HepG2 (cell line): Measurements from ENCODE around the gene ADAMTS15. TPM values are rescaled to one million over a fixed set of nuclear protein-coding genes. Genes with fewer than 3 reads are reported as not detected.

Experiments used
- ATAC-seq: fragments of 200-7000 bp; cut with Tn5 transposase; 3 replicates; pipeline ENCODE4 v1.9.1; 2020; ENCODE audit warnings: mild to moderate bottlenecking, moderate library complexity
- BruUV-seq: library from RNA; stranded (reverse); fragments of 400-500 nt; replicated peaks from 2 replicates; lab custom pipeline; 2021; lab: Mats Ljungman, UMichigan
- CTCF ChIA-PET: fragments of 300-600 bp; formaldehyde crosslinking; extraction: SDS; loops from one replicate; lab custom pipeline; 2021; ENCODE audit warnings: low total read pairs, inconsistent platforms, low intra/inter-chr PET ratio; lab: Yijun Ruan, JAX
- POLR2A ChIA-PET: fragments of 350-600 bp; sonication (Branson Sonifier 250); formaldehyde crosslinking; loops from one replicate; lab custom pipeline; 2020; ENCODE audit warnings: antibody characterized with exemption, inconsistent platforms; lab: Yijun Ruan, JAX
- DNase-seq: peaks from one replicate; pipeline ENCODE4 v3.0.0-alpha.2; 2015; ENCODE audit warnings: low spot score
- FAIRE-seq: peaks from 3 replicates; lab custom pipeline; 2011; peaks lifted over from hg19 to GRCh38; lab: Jason Lieb, UNC
- H2AFZ ChIP-seq: one replicate; pipeline ENCODE4 v1.6.1; 2011; ENCODE audit warnings: low read length, inconsistent platforms
- H3K27ac ChIP-seq: fragments of 300-600 bp; 3 replicates; pipeline ENCODE4 v1.8.0; 2011; ENCODE audit warnings: mixed run types, mild to moderate bottlenecking, mixed read lengths, low read length, inconsistent platforms; ENCODE audit not compliant: insufficient read depth; ENCODE audit errors: extremely low read length
- H3K27me3 ChIP-seq, 2 experiments: fragments of 200-600 bp in 1 of 2; 2 replicates in 1 of 2; 3 replicates in 1 of 2; pipeline versions ENCODE4 v1.6.0 to v1.8.0; 2011; ENCODE audit warnings: low read length in 2 of 2, mild to moderate bottlenecking in 2 of 2, moderate library complexity in 2 of 2, inconsistent platforms in 1 of 2; ENCODE audit not compliant: insufficient read depth in 2 of 2, control insufficient read depth in 1 of 2
- H3K36me3 ChIP-seq, 2 experiments: fragments of 200-600 bp in 1 of 2; replicated peaks in 1 of 2; 2 replicates in 1 of 2; 3 replicates in 1 of 2; pipeline versions ENCODE4 v1.5.1 to v1.8.0; 2011; ENCODE audit warnings: low read length in 2 of 2, inconsistent platforms in 1 of 2; ENCODE audit not compliant: insufficient read depth in 2 of 2, control insufficient read depth in 1 of 2
- H3K4me1 ChIP-seq: 2 replicates; pipeline ENCODE4 v1.5.1; 2012; ENCODE audit warnings: low read length, inconsistent platforms; ENCODE audit not compliant: insufficient read depth
- H3K4me2 ChIP-seq: 2 replicates; pipeline ENCODE4 v1.6.0; 2011; ENCODE audit warnings: low read depth, low read length, inconsistent platforms
- H3K4me3 ChIP-seq, 3 experiments: fragments of 200-600 bp in 1 of 3; sonication (generic), shearing (Covaris generic) in 1 of 3; replicated peaks in 1 of 3; 2 replicates each; pipeline ENCODE4 v1.5.1; 2011 to 2016; ENCODE audit warnings: low read length in 3 of 3, inconsistent platforms in 2 of 3, low read depth in 2 of 3, mild to moderate bottlenecking in 2 of 3, control low read depth in 1 of 3, mixed read lengths in 1 of 3; ENCODE audit not compliant: insufficient read depth in 1 of 3
- H3K79me2 ChIP-seq: one replicate; pipeline ENCODE4 v1.6.1; 2011; ENCODE audit warnings: low read length, inconsistent platforms; ENCODE audit not compliant: insufficient read depth
- H3K9ac ChIP-seq: 2 replicates; pipeline ENCODE4 v1.6.0; 2011; ENCODE audit warnings: mild to moderate bottlenecking, low read depth, low read length, inconsistent platforms; ENCODE audit not compliant: insufficient read depth
- H3K9me3 ChIP-seq: 2 replicates; pipeline ENCODE4 v1.5.1; 2012; ENCODE audit warnings: mild to moderate bottlenecking, low read length
- H4K20me1 ChIP-seq: 2 replicates; pipeline ENCODE4 v1.6.0; 2011; ENCODE audit warnings: inconsistent platforms, mild to moderate bottlenecking, low read length, moderate library complexity; ENCODE audit not compliant: insufficient read depth
- CBX1 ChIP-seq: IDR thresholded peaks from one replicate; pipeline ENCODE4 v1.6.1; 2016; ENCODE audit warnings: antibody characterized with exemption, low read depth
- RBAK ChIP-seq: sonication (generic); formaldehyde crosslinking; IDR thresholded peaks from 2 replicates; pipeline ENCODE4 v1.5.1; 2020; ENCODE audit warnings: mild to moderate bottlenecking, missing genetic modification reagents
- ZNF674 ChIP-seq: sonication (generic); formaldehyde crosslinking; IDR thresholded peaks from 2 replicates; pipeline ENCODE4 v1.5.0; 2020; ENCODE audit warnings: low read depth, mild to moderate bottlenecking, missing genetic modification reagents
- WGBS: methylation state at CpG from one replicate; pipeline ENCODE4 v1.1.6; 2017; ENCODE audit warnings: low lambda C conversion rate; 5-methylcytosine and 5-hydroxymethylcytosine counted together
- in situ Hi-C: cut with HindIII; loops from 2 replicates; pipeline ENCODE4 v1.10.0; 2017; ENCODE audit warnings: low pct_unique_long_range_greater_than_20kb; ENCODE audit not compliant: extremely low pct_ligation_motif_present
- intact Hi-C: fragments of 100-400 bp; cut with micrococcal nuclease; formaldehyde crosslinking; loops from one replicate; pipeline ENCODE4 v1.10.0; 2022; ENCODE audit not compliant: unreplicated experiment
- polyA plus RNA-seq, 8 experiments: library from polyadenylated mRNA; depleted of rRNA in 3 of 8; stranded (reverse) in 7 of 8; unstranded in 1 of 8; fragments of >200 nt; fragmentation: Illumina TruSeq in 4 of 8; extraction: Trizol in 4 of 8; gene quantifications; 2 replicates each; pipeline versions ENCODE4 v1.2.1 to v1.2.3, GENCODE V29; 2011 to 2016; ENCODE audit warnings: low read depth in 4 of 8, missing spikeins in 1 of 8, mixed read lengths in 1 of 8; ENCODE audit not compliant: insufficient read depth in 1 of 8
- total RNA-seq, 5 experiments: library from RNA; depleted of rRNA; stranded (reverse); fragments of >200 nt; fragmentation: Illumina TruSeq; extraction: Trizol; gene quantifications; 2 replicates each; pipeline ENCODE4 v1.2.3, GENCODE V29; 2016; ENCODE audit warnings: low read depth in 1 of 5
- TF ChIP-seq, protein P1 (sequence below), 2 experiments: sonication (generic) in 1 of 2; formaldehyde crosslinking in 1 of 2; IDR thresholded peaks; 2 replicates each; pipeline versions ENCODE4 v1.6.1 to v1.9.0; 2014 to 2022; ENCODE audit warnings: antibody characterized with exemption in 1 of 2, borderline replicate concordance in 1 of 2, inconsistent platforms in 1 of 2, low read depth in 1 of 2, missing genetic modification reagents in 1 of 2

The ADAMTS15 gene
- total and polyA plus RNA-seq, 2 of the 13 experiments (the other 11 are each of a cell fraction or from before 2014, with no cell fraction given) = 0.01 to 0.02 TPM

- Histone ChIP-seq H3K9ac (no peak overlapping the region), H2AFZ (no peak overlapping the region), H3K79me2 (no peaks in the 10 kb centered on the region), H3K27me3 (peaks cover 3 to 33% of the 10 kb centered on the region in 2 experiments; a peak in 3 of 5 replicates), H3K4me1 (no peaks in the 10 kb centered on the region), H3K27ac (no peak overlapping the region), H3K4me3 (no peak overlapping the region), H3K4me2 (no peak overlapping the region), H3K9me3 (no peaks in the 10 kb centered on the region), H3K36me3 (no peaks in the 10 kb centered on the region), H4K20me1 (no peaks in the 10 kb centered on the region)
- FAIRE-seq (no peak), ATAC-seq (no peak), DNase-seq (no peak)
- WGBS = 0% methylated on average over 2 of the region's 4 CpGs
- ChIA-PET POLR2A (no interaction called here), CTCF (no interaction called here)
- in situ Hi-C loops (no loop called here), intact Hi-C loops (no loop called here)
- BruUV-seq = no TSS peak
- TF ChIP-seq, protein P1, sequence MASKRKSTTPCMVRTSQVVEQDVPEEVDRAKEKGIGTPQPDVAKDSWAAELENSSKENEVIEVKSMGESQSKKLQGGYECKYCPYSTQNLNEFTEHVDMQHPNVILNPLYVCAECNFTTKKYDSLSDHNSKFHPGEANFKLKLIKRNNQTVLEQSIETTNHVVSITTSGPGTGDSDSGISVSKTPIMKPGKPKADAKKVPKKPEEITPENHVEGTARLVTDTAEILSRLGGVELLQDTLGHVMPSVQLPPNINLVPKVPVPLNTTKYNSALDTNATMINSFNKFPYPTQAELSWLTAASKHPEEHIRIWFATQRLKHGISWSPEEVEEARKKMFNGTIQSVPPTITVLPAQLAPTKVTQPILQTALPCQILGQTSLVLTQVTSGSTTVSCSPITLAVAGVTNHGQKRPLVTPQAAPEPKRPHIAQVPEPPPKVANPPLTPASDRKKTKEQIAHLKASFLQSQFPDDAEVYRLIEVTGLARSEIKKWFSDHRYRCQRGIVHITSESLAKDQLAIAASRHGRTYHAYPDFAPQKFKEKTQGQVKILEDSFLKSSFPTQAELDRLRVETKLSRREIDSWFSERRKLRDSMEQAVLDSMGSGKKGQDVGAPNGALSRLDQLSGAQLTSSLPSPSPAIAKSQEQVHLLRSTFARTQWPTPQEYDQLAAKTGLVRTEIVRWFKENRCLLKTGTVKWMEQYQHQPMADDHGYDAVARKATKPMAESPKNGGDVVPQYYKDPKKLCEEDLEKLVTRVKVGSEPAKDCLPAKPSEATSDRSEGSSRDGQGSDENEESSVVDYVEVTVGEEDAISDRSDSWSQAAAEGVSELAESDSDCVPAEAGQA (IDR thresholded peaks at IDR 0.05; ENCODE audit: low read depth) = no peak
- TF ChIP-seq, protein P1 (CRISPR knock-in tag; IDR thresholded peaks at IDR 0.05; ENCODE audit: borderline replicate concordance) = no peak
- TF ChIP-seq RBAK (CRISPR knock-in tag) = no peak
- TF ChIP-seq ZNF674 (CRISPR knock-in tag) = no peak
- no peak for TF ChIP-seq CBX1
Measured at GRCh38 chr11:130478881-130479280, 30.4 kb downstream of the ADAMTS15 start.
